SIG-M5 treated with dmso at 0.1 percent for 504 hours (cell line): ENCODE results near the gene FAM200B.
A peak's percentile ranks its signal among the peaks of the same experiment; 100 is the strongest.

Experiments used
- DNase-seq: peaks from one replicate; lab custom pipeline; 2025; ENCODE audit not compliant: unreplicated experiment; lab: John Stamatoyannopoulos, UW

FAM200B gene

GRCh38 chr4:15668566-15669435, 12.8 kb upstream of the FAM200B start:
- DNase-seq = no peak

GRCh38 chr4:15670576-15670975, 11.1 kb upstream of the FAM200B start:
- DNase-seq = no peak

- DNase-seq = no peak
These were observed 9.5 kb upstream of the FAM200B start for GRCh38 chr4:15672101-15672500.

- DNase-seq = no peak
These were observed 8.3 kb upstream of the FAM200B start for GRCh38 chr4:15673337-15673736.

- no peak for DNase-seq
These were observed 7.6 kb upstream of the FAM200B start for GRCh38 chr4:15674046-15674445.

DNA sequence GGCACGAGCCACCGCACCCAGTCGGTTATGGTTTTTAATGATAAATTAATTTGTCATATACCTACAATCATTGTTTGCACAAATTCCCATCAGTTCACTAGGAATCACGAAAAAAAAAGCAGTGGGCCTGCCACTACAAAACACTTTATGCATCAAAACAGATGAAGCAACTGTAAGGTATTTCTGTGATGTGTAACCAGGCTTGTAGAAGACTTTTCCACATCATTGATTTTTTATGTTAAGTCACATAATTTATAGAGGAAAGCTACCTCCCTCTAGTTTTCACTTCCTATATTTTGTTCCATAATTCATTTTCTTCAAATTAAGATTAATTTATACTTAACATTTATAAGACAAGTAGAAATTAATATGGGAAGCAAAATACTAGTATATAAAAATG, 6.7 kb upstream of the FAM200B start:
- DNase-seq = no peak

DNA sequence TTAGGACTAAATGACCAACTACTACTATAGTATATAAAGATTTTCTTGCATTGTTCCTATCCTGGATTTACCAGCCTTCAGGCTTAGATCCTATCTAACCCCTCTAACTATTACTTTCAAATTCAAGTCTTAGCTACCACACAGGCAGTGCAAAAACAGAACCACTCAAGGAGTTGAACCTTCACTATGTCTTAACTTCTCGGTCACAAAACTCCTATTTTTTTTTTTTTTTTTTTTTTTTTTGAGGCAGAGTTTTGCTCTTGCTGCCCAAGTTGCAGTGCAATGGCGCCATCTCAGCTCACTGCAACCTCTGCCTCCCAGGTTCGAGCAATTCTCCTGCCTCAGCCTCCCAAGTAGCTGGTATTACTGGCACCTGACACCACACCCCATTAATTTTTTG, 6.3 kb upstream of the FAM200B start:
- no peak for DNase-seq

GRCh38 chr4:15676039-15676438, 5.6 kb upstream of the FAM200B start:
- DNase-seq = no peak

DNA sequence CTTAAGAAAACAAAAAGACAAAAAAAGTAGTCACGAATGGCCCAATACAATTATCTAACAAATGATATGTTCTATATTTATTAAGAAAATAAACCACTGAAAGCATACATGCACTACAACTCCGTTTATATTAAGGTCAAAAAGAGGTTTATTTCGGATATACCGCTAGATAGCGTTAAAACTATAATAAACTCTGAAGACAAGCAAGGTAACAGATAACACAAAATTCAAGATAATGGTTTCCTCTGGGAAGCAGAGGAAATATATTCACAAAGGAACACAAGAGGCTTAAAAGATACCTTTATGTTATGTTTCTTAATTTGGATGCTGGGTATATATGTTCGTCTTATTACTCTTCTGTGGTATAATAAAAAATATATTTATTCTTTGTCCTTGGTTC, 4.7 kb upstream of the FAM200B start:
- no peak for DNase-seq

GRCh38 chr4:15677507-15677988, 4.1 kb upstream of the FAM200B start:
- DNase-seq = peak; percentile 37

GRCh38 chr4:15681067-15681371, 608 bp upstream of the FAM200B start:
- no peak for DNase-seq

DNA sequence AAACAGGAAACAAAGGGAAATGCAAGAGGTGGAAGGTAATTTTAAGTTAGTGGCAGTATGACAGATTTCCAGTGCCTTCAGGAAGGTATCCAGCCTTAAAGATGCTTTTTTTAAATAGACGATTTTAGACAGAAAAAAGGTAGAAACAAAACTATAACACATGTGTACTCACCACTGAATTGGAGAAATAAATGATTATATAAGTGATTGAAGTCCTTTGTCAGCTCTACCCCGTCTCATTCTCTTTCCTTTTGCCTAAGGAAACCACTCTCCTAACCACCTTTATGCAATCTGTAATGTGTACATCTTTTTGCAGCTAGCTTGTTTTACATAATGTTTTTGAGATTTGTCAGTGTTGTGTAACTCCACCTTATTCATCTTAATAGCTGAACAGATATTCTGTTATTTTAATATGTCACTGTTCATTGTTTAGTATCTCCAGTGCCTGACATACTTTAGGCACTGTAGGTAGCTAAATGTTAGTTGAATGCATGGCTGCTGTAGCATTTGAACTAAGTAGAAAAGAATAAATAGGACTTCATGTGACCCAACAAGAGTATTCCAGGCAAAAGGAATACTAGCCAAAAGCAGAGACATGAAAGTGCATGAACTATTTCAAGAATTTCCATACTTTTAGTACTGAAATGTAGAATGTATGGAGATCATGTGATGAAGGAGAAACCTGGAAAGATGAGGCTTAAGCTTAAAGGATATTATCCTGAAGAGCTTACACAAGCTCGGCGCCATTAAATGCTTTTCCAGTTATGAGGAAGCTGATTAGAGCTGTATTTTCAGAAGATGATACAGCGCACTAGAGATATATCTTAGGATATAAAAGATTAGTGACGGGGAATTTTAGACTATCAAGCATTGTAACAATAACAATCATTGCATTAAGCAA, 865 bp downstream of the FAM200B start:
- peak; percentile 54 for DNase-seq

GRCh38 chr4:15683143-15683495, 1.5 kb downstream of the FAM200B start:
- peak; percentile 71 for DNase-seq

DNA sequence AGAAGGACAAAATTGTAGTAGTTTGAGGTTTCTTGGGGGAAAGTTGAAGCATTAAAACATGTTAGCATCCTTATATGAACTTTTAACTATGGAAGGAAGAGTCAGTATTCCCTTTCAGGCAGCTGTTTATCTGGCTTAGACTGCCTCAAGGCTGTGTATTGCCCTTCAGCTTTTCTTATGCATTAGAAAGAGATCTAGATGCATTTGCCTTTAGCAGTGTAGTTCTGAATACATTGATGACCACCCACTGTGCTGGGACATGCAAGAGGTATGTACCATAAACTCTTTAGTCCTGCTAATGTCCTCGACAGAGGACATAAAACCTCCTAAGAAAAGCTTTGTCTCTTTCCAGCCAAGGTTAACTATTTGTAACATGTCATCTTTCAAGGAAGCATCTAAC, 2.9 kb downstream of the FAM200B start:
- no peak for DNase-seq

DNA sequence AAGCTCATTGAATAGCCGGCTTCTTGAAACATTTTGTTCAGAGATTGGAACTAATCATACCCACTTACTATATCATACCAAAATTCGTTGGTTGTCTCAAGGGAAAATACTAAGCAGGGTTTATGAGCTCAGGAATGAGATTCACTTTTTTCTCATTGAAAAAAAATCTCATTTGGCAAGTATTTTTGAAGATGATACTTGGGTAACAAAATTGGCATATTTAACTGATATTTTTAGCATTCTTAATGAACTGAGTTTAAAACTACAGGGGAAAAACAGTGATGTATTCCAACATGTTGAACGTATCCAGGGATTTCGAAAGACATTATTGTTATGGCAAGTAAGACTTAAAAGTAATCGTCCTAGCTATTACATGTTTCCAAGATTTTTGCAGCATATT, 6.4 kb downstream of the FAM200B start:
- no peak for DNase-seq

DNA sequence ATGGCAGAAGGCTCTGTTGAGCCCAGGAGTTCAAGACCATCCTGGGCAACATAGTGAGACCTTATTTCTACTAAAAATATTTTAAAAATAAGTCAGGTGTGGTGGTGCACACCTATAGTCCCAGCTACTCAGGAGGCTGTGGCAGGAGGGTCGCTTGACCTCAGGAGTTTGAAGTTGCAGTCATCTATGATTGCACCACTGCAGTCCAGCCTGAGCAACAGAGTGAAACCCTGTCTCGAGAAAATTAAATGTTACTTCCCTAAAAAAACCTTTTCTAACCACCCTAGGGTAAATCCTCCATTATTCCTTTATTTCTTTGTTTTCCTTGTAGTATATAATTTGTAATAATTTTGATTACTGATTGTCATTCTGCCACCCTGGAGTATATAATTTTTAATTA, 7.9 kb downstream of the FAM200B start:
- peak; percentile 79 for DNase-seq

- DNase-seq = peak; percentile 81
These were observed 8.6 kb downstream of the FAM200B start for GRCh38 chr4:15690020-15690809.

DNA sequence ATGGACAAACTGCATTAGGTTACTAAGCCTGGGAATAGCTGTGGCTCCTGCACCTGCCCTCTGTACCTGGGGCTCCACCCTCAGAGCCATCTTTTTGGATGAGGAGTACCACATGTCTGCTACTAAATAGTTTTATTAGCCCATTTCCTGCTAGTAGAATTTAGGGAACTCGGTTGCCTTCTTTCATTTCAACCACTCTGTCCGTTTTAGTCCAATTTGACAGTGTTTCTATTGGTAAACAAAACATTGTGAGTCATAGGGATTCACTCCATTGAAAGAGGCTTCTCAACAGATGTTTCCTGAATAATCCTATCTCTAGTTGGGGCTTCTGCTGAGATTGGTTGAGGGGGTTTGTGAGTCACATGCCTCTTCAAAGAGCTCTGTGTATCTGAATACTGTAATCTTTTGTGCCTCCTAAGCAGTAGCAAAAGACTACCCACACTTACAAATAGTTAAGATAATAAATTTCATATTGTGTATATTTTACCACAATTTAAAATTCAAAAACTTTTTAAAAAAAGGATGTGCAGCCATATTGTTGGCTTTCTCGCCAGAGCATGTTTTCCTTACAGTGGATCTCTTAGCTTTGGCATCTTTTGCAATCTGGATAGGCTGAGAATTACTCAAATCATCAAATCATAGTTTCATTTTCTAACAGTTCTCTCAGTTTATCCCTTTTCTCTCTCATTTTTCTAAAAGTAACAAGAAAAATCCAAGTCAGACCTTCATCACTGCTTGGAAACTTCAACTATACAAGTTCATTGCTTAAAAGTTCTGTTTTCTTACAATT, 9.9 kb downstream of the FAM200B start:
- no peak for DNase-seq

- DNase-seq = no peak
These were observed 11.0 kb downstream of the FAM200B start for GRCh38 chr4:15692602-15693001.

GRCh38 chr4:15694431-15694830, 12.8 kb downstream of the FAM200B start:
- no peak for DNase-seq
